B cell (primary cell): ENCODE data around the gene VPS33A.
"Not testable (repeated sequence)": the region's sequence is repeated elsewhere in the genome, so short reads cannot be mapped to it uniquely, and the experiment has no call there.

Experiments
- EZH2 ChIP-seq: IDR thresholded peaks from 2 replicates; pipeline ENCODE4 v1.6.1; 2012; ENCODE audit warnings: borderline replicate concordance, low read depth, mild to moderate bottlenecking, moderate library complexity, low read length; ENCODE audit not compliant: insufficient read depth, poor library complexity, severe bottlenecking
- TF ChIP-seq, protein P1 (sequence below): fragments of 200-600 bp; IDR thresholded peaks from one replicate; pipeline ENCODE4 v1.8.0; 2022; ENCODE audit warnings: antibody characterized with exemption, mild to moderate bottlenecking

- TF ChIP-seq, protein P1, sequence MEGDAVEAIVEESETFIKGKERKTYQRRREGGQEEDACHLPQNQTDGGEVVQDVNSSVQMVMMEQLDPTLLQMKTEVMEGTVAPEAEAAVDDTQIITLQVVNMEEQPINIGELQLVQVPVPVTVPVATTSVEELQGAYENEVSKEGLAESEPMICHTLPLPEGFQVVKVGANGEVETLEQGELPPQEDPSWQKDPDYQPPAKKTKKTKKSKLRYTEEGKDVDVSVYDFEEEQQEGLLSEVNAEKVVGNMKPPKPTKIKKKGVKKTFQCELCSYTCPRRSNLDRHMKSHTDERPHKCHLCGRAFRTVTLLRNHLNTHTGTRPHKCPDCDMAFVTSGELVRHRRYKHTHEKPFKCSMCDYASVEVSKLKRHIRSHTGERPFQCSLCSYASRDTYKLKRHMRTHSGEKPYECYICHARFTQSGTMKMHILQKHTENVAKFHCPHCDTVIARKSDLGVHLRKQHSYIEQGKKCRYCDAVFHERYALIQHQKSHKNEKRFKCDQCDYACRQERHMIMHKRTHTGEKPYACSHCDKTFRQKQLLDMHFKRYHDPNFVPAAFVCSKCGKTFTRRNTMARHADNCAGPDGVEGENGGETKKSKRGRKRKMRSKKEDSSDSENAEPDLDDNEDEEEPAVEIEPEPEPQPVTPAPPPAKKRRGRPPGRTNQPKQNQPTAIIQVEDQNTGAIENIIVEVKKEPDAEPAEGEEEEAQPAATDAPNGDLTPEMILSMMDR, result not testable (repeated sequence)
- not testable (repeated sequence) for TF ChIP-seq EZH2
Measured at GRCh38 chr12:122260735-122261134, 5.6 kb downstream of the VPS33A start.
